ENCODE results near the gene DVL2.
A peak's percentile ranks its signal among the peaks of the same experiment; 100 is the strongest.

Gene DVL2

GRCh38 chr17:7211491-7212273, 22.6 kb downstream of the DVL2 start:
- no peaks in the 10 kb centered on the region for H3K9me3 Mint-ChIP-seq
- no peaks in the 10 kb centered on the region for H3K27me3 Mint-ChIP-seq
- no peak overlapping the region for H3K27ac Mint-ChIP-seq
- no peaks in the 10 kb centered on the region for H3K36me3 Mint-ChIP-seq (ENCODE audit: low read depth)
- peaks cover 46% of the 10 kb centered on the region for H3K4me1 Mint-ChIP-seq (ENCODE audit: low read depth)
- no peak overlapping the region for H3K4me3 Mint-ChIP-seq

- Mint-ChIP-seq H3K27ac (no peak overlapping the region), H3K36me3 (ENCODE audit: low read depth) (no peaks in the 10 kb centered on the region), H3K4me3 (no peak overlapping the region), H3K4me1 (ENCODE audit: low read depth) (peaks cover 40% of the 10 kb centered on the region), H3K9me3 (no peaks in the 10 kb centered on the region), H3K27me3 (no peaks in the 10 kb centered on the region)
Measured at GRCh38 chr17:7208754-7209460, 25.4 kb downstream of the DVL2 start.

- peaks cover 37% of the 10 kb centered on the region for H3K4me1 Mint-ChIP-seq (ENCODE audit: low read depth)
- no peaks in the 10 kb centered on the region for H3K27me3 Mint-ChIP-seq
- H3K36me3 Mint-ChIP-seq (ENCODE audit: low read depth) = no peaks in the 10 kb centered on the region
- no peaks in the 10 kb centered on the region for H3K9me3 Mint-ChIP-seq
- no peak overlapping the region for H3K27ac Mint-ChIP-seq
- H3K4me3 Mint-ChIP-seq = no peak overlapping the region
Measured at GRCh38 chr17:7208027-7208571, 26.2 kb downstream of the DVL2 start.

- no peak overlapping the region for H3K4me3 Mint-ChIP-seq
Measured at GRCh38 chr17:7207120-7208001, 27.0 kb downstream of the DVL2 start.

GRCh38 chr17:7205561-7205960, 28.8 kb downstream of the DVL2 start:
- Mint-ChIP-seq H3K27me3 (no peaks in the 10 kb centered on the region), H3K4me3 (peak overlapping the region; percentile 70), H3K36me3 (ENCODE audit: low read depth) (no peaks in the 10 kb centered on the region), H3K27ac (peak overlapping the region; percentile 87), H3K9me3 (no peaks in the 10 kb centered on the region), H3K4me1 (ENCODE audit: low read depth) (peaks cover 30% of the 10 kb centered on the region)

More at GRCh38 chr17:7207120-7208001, 27.0 kb downstream of the DVL2 start:
- Mint-ChIP-seq H3K36me3 (ENCODE audit: low read depth) (no peaks in the 10 kb centered on the region), H3K27me3 (no peaks in the 10 kb centered on the region), H3K4me1 (ENCODE audit: low read depth) (peaks cover 35% of the 10 kb centered on the region), H3K27ac (no peak overlapping the region), H3K9me3 (no peaks in the 10 kb centered on the region)

- H3K27ac Mint-ChIP-seq = peak overlapping the region; percentile 87
- H3K4me3 Mint-ChIP-seq = peak overlapping the region; percentile 70
- H3K36me3 Mint-ChIP-seq (ENCODE audit: low read depth) = no peaks in the 10 kb centered on the region
- H3K4me1 Mint-ChIP-seq (ENCODE audit: low read depth) = peaks cover 27% of the 10 kb centered on the region
- no peaks in the 10 kb centered on the region for H3K9me3 Mint-ChIP-seq
- H3K27me3 Mint-ChIP-seq = no peaks in the 10 kb centered on the region
Measured at GRCh38 chr17:7204828-7205461, 29.4 kb downstream of the DVL2 start.

GRCh38 chr17:7204336-7204735, 30.0 kb downstream of the DVL2 start:
- Mint-ChIP-seq H3K9me3 (no peaks in the 10 kb centered on the region), H3K4me3 (peak overlapping the region; percentile 70), H3K27me3 (no peaks in the 10 kb centered on the region), H3K36me3 (ENCODE audit: low read depth) (no peaks in the 10 kb centered on the region), H3K4me1 (ENCODE audit: low read depth) (peaks cover 26% of the 10 kb centered on the region), H3K27ac (peak overlapping the region; percentile 87)

- Mint-ChIP-seq H3K27me3 (no peaks in the 10 kb centered on the region), H3K4me3 (peak overlapping the region; percentile 39), H3K36me3 (ENCODE audit: low read depth) (no peaks in the 10 kb centered on the region), H3K4me1 (ENCODE audit: low read depth) (peaks cover 26% of the 10 kb centered on the region), H3K9me3 (no peaks in the 10 kb centered on the region), H3K27ac (peak overlapping the region; percentile 68)
Measured at GRCh38 chr17:7203391-7203790, 30.9 kb downstream of the DVL2 start.

- no peaks in the 10 kb centered on the region for H3K27me3 Mint-ChIP-seq
- no peak overlapping the region for H3K4me3 Mint-ChIP-seq
- H3K4me1 Mint-ChIP-seq (ENCODE audit: low read depth) = no peaks in the 10 kb centered on the region
- H3K27ac Mint-ChIP-seq = no peak overlapping the region
- H3K9me3 Mint-ChIP-seq = no peaks in the 10 kb centered on the region
- H3K36me3 Mint-ChIP-seq (ENCODE audit: low read depth) = no peaks in the 10 kb centered on the region
Measured at GRCh38 chr17:7196651-7197401, 37.5 kb downstream of the DVL2 start.

- Mint-ChIP-seq H3K4me3 (no peak overlapping the region), H3K9me3 (no peaks in the 10 kb centered on the region), H3K27ac (no peak overlapping the region), H3K36me3 (ENCODE audit: low read depth) (no peaks in the 10 kb centered on the region), H3K27me3 (no peaks in the 10 kb centered on the region), H3K4me1 (ENCODE audit: low read depth) (no peaks in the 10 kb centered on the region)
Measured at GRCh38 chr17:7195971-7196370, 38.3 kb downstream of the DVL2 start.

GRCh38 chr17:7192271-7192937, 41.9 kb downstream of the DVL2 start:
- Mint-ChIP-seq H3K27ac (no peak overlapping the region), H3K27me3 (no peaks in the 10 kb centered on the region), H3K9me3 (no peaks in the 10 kb centered on the region), H3K4me3 (no peak overlapping the region), H3K4me1 (ENCODE audit: low read depth) (no peaks in the 10 kb centered on the region), H3K36me3 (ENCODE audit: low read depth) (no peaks in the 10 kb centered on the region)

GRCh38 chr17:7191571-7192270, 42.6 kb downstream of the DVL2 start:
- H3K4me1 Mint-ChIP-seq (ENCODE audit: low read depth) = no peaks in the 10 kb centered on the region
- H3K4me3 Mint-ChIP-seq = no peak overlapping the region
- H3K27me3 Mint-ChIP-seq = no peaks in the 10 kb centered on the region
- H3K36me3 Mint-ChIP-seq (ENCODE audit: low read depth) = no peaks in the 10 kb centered on the region
- H3K9me3 Mint-ChIP-seq = no peaks in the 10 kb centered on the region
- no peak overlapping the region for H3K27ac Mint-ChIP-seq

- no peaks in the 10 kb centered on the region for H3K27me3 Mint-ChIP-seq
- no peaks in the 10 kb centered on the region for H3K36me3 Mint-ChIP-seq (ENCODE audit: low read depth)
- H3K4me1 Mint-ChIP-seq (ENCODE audit: low read depth) = no peaks in the 10 kb centered on the region
- H3K4me3 Mint-ChIP-seq = no peak overlapping the region
- H3K27ac Mint-ChIP-seq = no peak overlapping the region
- no peaks in the 10 kb centered on the region for H3K9me3 Mint-ChIP-seq
Measured at GRCh38 chr17:7191069-7191468, 43.2 kb downstream of the DVL2 start.

All from stimulated activated naive CD8-positive, alpha-beta T cell treated with anti-CD3 and anti-CD28 coated beads, Interleukin-15, Interleukin-2, amounts not matched to agents 100 ng/mL and 50 ng/mL, for 24 hours (primary cell).